Measurements from ENCODE around the gene TFEB.

Gene TFEB

DNA sequence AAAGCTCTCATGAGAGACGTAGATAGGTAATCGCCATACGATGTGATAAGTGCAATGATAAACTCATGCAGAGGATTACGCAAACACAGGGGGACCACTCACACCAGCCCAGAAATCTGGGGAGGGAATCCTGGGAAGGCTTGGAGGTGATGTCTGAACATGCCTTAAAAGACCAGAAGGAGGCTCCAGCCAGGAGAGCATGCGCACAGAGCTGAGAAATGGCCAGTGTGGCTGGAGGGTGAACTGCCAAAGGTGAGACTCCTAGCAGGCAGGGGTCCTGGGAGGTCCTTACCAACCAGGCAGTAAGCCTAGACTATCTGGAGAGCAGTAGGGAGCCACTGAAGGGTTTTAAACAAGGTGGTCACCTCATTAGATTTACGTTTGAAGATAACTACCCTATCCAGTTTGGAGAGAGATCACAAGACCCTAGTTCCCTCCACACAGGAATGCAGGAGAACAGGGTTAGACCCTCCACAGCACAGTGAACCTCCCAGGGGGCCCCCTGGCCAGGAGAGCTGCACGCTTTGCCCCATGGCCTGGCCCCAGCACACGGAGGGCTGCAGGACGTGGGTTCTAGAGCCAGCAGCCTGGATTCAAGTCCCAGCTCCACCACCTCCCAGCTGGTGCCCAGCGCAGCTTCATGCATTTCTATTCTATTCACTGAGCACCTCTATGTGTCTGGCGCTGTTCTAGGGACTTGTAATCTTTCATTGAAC lies 84.0 kb downstream of the TFEB start:
- no peak overlapping the region for H3K9ac ChIP-seq (ENCODE audit: insufficient read length, low read depth)
- TF ChIP-seq SUZ12 (IDR thresholded peaks at IDR 0.05; ENCODE audit: extremely low read depth, insufficient read depth, insufficient read length) (no peak), ZNF274 (IDR thresholded peaks at IDR 0.05; ENCODE audit: low read depth, low read length) (no peak), YY1 (IDR thresholded peaks at IDR 0.05; ENCODE audit: insufficient read depth, insufficient read length) (no peak)
- no peaks in the 10 kb centered on the region for H3K27me3 ChIP-seq (ENCODE audit: insufficient read depth, insufficient read length)
- peaks cover 55% of the 10 kb centered on the region for H3K36me3 ChIP-seq (ENCODE audit: insufficient read depth, insufficient read length, low read length)
- H3K4me3 ChIP-seq (ENCODE audit: insufficient read length, low read depth): no peak overlapping the region
- no peaks in the 10 kb centered on the region for H3K9me3 ChIP-seq (ENCODE audit: insufficient read depth, low read length)
- H3K4me1 ChIP-seq (ENCODE audit: insufficient read depth, insufficient read length): peaks cover 11% of the 10 kb centered on the region
- no peak for DNase-seq (ENCODE audit: low read depth, low spot score)

DNA sequence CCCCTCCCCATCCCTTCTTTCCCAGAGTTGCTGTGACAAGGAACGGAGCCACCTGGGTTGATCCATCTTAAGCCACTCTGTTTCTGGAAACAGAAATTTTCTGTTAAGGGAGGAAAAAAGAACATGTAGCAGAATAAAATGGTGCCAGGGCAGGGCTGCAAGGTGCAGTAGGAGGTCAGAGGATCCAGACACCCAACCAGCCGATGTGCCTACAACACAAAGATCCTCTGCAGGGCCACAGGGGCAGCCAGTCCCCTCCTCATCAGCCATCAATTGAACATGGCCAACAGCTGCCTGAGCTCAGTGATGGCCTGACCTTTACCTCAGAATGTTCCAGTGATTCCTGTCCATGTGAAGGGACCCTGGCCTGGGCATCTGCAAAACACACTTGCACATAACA lies 85.3 kb downstream of the TFEB start:
- Histone ChIP-seq H3K36me3 (ENCODE audit: insufficient read depth, insufficient read length, low read length) (peaks cover 61% of the 10 kb centered on the region), H3K4me1 (ENCODE audit: insufficient read depth, insufficient read length) (peaks cover 19% of the 10 kb centered on the region), H3K9me3 (ENCODE audit: insufficient read depth, low read length) (no peaks in the 10 kb centered on the region), H3K4me3 (ENCODE audit: insufficient read length, low read depth) (no peak overlapping the region), H3K9ac (ENCODE audit: insufficient read length, low read depth) (no peak overlapping the region), H3K27me3 (ENCODE audit: insufficient read depth, insufficient read length) (no peaks in the 10 kb centered on the region)
- TF ChIP-seq SUZ12 (IDR thresholded peaks at IDR 0.05; ENCODE audit: extremely low read depth, insufficient read depth, insufficient read length) (no peak), YY1 (IDR thresholded peaks at IDR 0.05; ENCODE audit: insufficient read depth, insufficient read length) (no peak), ZNF274 (IDR thresholded peaks at IDR 0.05; ENCODE audit: low read depth, low read length) (no peak)
- DNase-seq (ENCODE audit: low read depth, low spot score): no peak

DNA sequence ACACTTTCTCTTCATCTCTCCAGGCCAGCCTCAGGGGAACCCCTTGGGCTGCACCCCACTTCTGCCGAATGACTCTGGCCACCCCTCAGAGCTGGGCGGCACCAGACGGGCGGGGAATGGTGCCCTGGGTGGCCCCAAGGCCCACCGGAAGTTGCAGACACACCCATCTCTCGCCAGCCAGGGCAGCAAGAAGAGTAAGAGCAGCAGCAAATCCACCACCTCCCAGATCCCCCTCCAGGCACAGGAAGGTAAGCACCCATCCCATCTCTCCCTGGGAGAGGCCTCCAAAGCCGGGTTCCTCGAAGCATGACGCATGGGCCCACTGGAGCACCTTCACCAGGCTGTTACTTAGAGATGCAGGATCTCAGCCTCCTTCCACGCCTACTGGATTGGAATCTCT lies 85.8 kb downstream of the TFEB start:
- H3K4me3 ChIP-seq (ENCODE audit: insufficient read length, low read depth): no peak overlapping the region
- peaks cover 24% of the 10 kb centered on the region for H3K4me1 ChIP-seq (ENCODE audit: insufficient read depth, insufficient read length)
- TF ChIP-seq SUZ12 (IDR thresholded peaks at IDR 0.05; ENCODE audit: extremely low read depth, insufficient read depth, insufficient read length): no peak
- TF ChIP-seq ZNF274 (IDR thresholded peaks at IDR 0.05; ENCODE audit: low read depth, low read length): no peak
- no peak for TF ChIP-seq YY1 (IDR thresholded peaks at IDR 0.05; ENCODE audit: insufficient read depth, insufficient read length)
- H3K36me3 ChIP-seq (ENCODE audit: insufficient read depth, insufficient read length, low read length): peaks cover 61% of the 10 kb centered on the region
- H3K9me3 ChIP-seq (ENCODE audit: insufficient read depth, low read length): no peaks in the 10 kb centered on the region
- H3K9ac ChIP-seq (ENCODE audit: insufficient read length, low read depth): no peak overlapping the region
- H3K27me3 ChIP-seq (ENCODE audit: insufficient read depth, insufficient read length): no peaks in the 10 kb centered on the region
- DNase-seq (ENCODE audit: low read depth, low spot score): no peak

DNA sequence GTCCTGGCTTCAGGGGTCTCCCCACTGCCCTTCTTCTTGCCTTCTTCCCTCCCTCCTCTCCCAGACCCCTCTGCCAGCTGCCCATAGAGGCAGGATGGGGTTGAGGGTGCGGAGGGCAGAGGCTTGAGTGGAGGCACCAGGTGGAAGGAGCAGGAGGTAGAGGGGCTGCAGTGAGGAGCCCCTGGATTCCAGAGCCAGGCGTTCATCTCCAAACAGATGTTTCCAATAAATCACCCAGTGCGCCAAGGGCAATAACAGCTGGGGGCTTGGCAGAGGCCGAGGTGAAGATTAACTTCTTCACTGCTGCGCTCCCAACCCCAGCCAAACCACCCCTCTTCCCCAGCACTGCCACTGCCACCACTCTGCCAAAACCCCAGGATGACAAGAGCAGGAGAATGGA lies 86.5 kb downstream of the TFEB start:
- peaks cover 24% of the 10 kb centered on the region for H3K4me1 ChIP-seq (ENCODE audit: insufficient read depth, insufficient read length)
- H3K9me3 ChIP-seq (ENCODE audit: insufficient read depth, low read length): no peaks in the 10 kb centered on the region
- DNase-seq (ENCODE audit: low read depth, low spot score): no peak
- peaks cover 61% of the 10 kb centered on the region for H3K36me3 ChIP-seq (ENCODE audit: insufficient read depth, insufficient read length, low read length)
- no peak for TF ChIP-seq ZNF274 (IDR thresholded peaks at IDR 0.05; ENCODE audit: low read depth, low read length)
- TF ChIP-seq SUZ12 (IDR thresholded peaks at IDR 0.05; ENCODE audit: extremely low read depth, insufficient read depth, insufficient read length): no peak
- no peak for TF ChIP-seq YY1 (IDR thresholded peaks at IDR 0.05; ENCODE audit: insufficient read depth, insufficient read length)
- no peaks in the 10 kb centered on the region for H3K27me3 ChIP-seq (ENCODE audit: insufficient read depth, insufficient read length)
- no peak overlapping the region for H3K9ac ChIP-seq (ENCODE audit: insufficient read length, low read depth)
- no peak overlapping the region for H3K4me3 ChIP-seq (ENCODE audit: insufficient read length, low read depth)

DNA sequence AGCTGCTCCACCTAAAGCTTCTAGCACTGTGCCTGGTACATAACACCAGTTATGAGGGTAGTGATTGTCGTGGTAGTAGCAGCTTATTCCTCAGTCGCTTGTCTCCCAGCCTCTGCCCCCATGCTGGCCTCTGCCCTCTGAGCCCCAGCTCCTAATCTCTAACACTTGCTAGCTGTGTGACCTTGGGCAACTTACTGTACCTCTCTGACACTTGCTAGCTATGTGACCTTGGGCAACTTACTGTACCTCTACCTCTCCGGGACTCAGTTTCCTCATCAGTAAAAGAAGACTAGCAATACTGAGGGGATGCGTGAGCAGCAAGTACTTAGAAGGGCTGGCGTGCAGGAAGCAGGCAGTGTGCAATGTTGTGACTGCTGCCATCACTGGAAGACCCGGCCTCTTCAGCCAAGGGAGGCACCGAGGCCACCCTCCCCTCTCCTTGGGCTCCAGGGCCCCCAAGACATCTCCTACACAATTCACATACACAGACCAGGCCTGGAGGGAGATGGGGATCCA lies 87.3 kb downstream of the TFEB start:
- DNase-seq (ENCODE audit: low read depth, low spot score): no peak
- no peaks in the 10 kb centered on the region for H3K9me3 ChIP-seq (ENCODE audit: insufficient read depth, low read length)

DNA sequence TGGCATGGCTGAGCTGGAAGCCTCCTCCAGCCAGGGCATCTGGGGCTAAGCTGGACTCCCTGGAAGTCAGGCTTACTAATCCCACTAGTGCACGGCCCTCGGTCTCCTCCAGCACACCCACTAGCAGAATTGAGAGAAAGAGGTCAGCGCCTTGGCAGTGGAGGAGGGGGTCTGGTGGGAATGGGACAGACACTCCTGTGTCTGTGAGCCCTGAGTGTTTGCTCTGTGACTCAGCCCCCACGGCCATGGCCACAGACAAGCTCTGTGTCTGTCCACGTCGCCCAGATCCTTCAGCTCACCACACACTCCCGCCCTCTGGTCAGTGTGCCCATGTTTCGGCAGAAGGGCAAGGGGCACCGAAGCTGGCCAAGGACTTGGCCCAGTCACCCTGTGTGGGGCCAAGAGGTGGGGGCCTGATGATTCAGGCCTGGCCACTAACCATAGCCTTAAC lies 88.3 kb downstream of the TFEB start:
- Histone ChIP-seq H3K9me3 (ENCODE audit: insufficient read depth, low read length) (no peaks in the 10 kb centered on the region), H3K4me1 (ENCODE audit: insufficient read depth, insufficient read length) (peaks cover 27% of the 10 kb centered on the region), H3K27me3 (ENCODE audit: insufficient read depth, insufficient read length) (no peaks in the 10 kb centered on the region), H3K36me3 (ENCODE audit: insufficient read depth, insufficient read length, low read length) (peaks cover 61% of the 10 kb centered on the region), H3K9ac (ENCODE audit: insufficient read length, low read depth) (peak overlapping the region; percentile 64), H3K4me3 (ENCODE audit: insufficient read length, low read depth) (no peak overlapping the region)
- DNase-seq (ENCODE audit: low read depth, low spot score): no peak
- TF ChIP-seq ZNF274 (IDR thresholded peaks at IDR 0.05; ENCODE audit: low read depth, low read length) (no peak), SUZ12 (IDR thresholded peaks at IDR 0.05; ENCODE audit: extremely low read depth, insufficient read depth, insufficient read length) (no peak), YY1 (IDR thresholded peaks at IDR 0.05; ENCODE audit: insufficient read depth, insufficient read length) (no peak)

More for the DNA sequence above, 87.3 kb downstream of the TFEB start:
- Histone ChIP-seq H3K9ac (ENCODE audit: insufficient read length, low read depth) (no peak overlapping the region), H3K4me1 (ENCODE audit: insufficient read depth, insufficient read length) (peaks cover 24% of the 10 kb centered on the region), H3K36me3 (ENCODE audit: insufficient read depth, insufficient read length, low read length) (peaks cover 57% of the 10 kb centered on the region), H3K27me3 (ENCODE audit: insufficient read depth, insufficient read length) (no peaks in the 10 kb centered on the region), H3K4me3 (ENCODE audit: insufficient read length, low read depth) (no peak overlapping the region)
- TF ChIP-seq SUZ12 (IDR thresholded peaks at IDR 0.05; ENCODE audit: extremely low read depth, insufficient read depth, insufficient read length) (no peak), ZNF274 (IDR thresholded peaks at IDR 0.05; ENCODE audit: low read depth, low read length) (no peak), YY1 (IDR thresholded peaks at IDR 0.05; ENCODE audit: insufficient read depth, insufficient read length) (no peak)

DNA sequence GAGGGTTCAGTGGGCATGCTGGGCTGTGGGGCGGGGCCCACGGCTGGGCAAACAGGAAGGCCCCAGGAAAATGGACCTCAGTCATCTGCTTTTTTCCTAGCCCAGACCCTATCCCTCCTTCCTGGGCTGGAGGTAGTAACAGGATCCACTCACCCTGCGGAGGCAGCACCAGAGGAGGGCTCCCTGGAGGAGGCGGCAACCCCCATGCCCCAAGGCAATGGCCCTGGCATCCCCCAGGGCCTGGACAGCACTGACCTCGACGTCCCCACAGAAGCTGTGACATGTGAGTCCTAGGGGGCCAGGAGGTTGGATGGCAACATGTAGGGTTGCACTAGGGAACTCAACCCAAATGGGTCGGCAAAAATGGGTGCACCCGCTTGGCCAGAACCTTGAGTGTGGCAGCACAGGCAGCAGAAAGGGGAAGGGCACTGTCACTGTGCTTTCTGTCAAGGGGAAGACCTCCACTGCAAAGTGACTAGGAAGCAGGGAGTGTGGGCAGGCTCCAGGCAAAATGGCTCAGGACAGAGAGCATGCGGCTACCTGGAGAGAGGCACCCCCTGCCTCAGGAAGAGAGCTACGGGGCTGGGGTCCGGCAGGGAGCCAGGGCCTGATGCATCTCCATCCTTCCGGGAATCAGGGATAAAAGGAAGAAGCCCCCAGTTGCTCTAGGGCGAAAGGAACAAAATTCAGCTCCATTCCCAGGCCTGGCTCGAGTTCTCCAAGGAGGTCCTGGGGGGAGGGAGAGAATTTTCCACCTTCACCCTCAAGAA lies 89.2 kb downstream of the TFEB start:
- DNase-seq (ENCODE audit: low read depth, low spot score): no peak
- Histone ChIP-seq H3K36me3 (ENCODE audit: insufficient read depth, insufficient read length, low read length) (peaks cover 62% of the 10 kb centered on the region), H3K4me1 (ENCODE audit: insufficient read depth, insufficient read length) (peaks cover 28% of the 10 kb centered on the region), H3K9me3 (ENCODE audit: insufficient read depth, low read length) (no peaks in the 10 kb centered on the region), H3K27me3 (ENCODE audit: insufficient read depth, insufficient read length) (no peaks in the 10 kb centered on the region), H3K9ac (ENCODE audit: insufficient read length, low read depth) (no peak overlapping the region), H3K4me3 (ENCODE audit: insufficient read length, low read depth) (no peak overlapping the region)
- TF ChIP-seq YY1 (IDR thresholded peaks at IDR 0.05; ENCODE audit: insufficient read depth, insufficient read length): no peak
- no peak for TF ChIP-seq ZNF274 (IDR thresholded peaks at IDR 0.05; ENCODE audit: low read depth, low read length)
- TF ChIP-seq SUZ12 (IDR thresholded peaks at IDR 0.05; ENCODE audit: extremely low read depth, insufficient read depth, insufficient read length): no peak

Measured in NT2/D1 (cell line).